Testis (tissue), 3 donors: ENCODE data around the gene HOXA3. TPM values are rescaled to one million over a fixed set of nuclear protein-coding genes. Genes with fewer than 3 reads are reported as not detected.

Source experiments
- DNase-seq: peaks from one replicate; pipeline ENCODE4 v3.0.0-alpha.2; 2019
- H3K27ac ChIP-seq, 2 donors: fragments of 200-600 bp; sonication (generic); one replicate each; pipeline ENCODE4 v1.5.1; 2019
- H3K27me3 ChIP-seq: fragments of 200-600 bp; sonication (generic); one replicate; pipeline ENCODE4 v1.5.1; 2019
- H3K36me3 ChIP-seq: fragments of 200-600 bp; sonication (generic); one replicate; pipeline ENCODE4 v1.5.1; 2017; ENCODE audit warnings: low read depth; ENCODE audit errors: missing control alignments
- H3K4me1 ChIP-seq: fragments of 200-600 bp; sonication (generic); one replicate; pipeline ENCODE4 v1.5.1; 2019
- H3K4me3 ChIP-seq, 2 donors: fragments of 200-600 bp; sonication (generic); one replicate each; pipeline ENCODE4 v1.5.1; 2017 to 2019
- H3K9me3 ChIP-seq: fragments of 200-600 bp; sonication (generic); one replicate; pipeline ENCODE4 v1.5.1; 2017
- CTCF ChIP-seq, 3 experiments: fragments of 450-650 bp in 2 of 3; fragments of 200-600 bp in 1 of 3; sonication (generic) in 1 of 3; IDR thresholded peaks; one replicate each; pipeline ENCODE4 v1.5.1; 2016 to 2019; ENCODE audit warnings: antibody characterized with exemption in 3 of 3, mild to moderate bottlenecking in 2 of 3, moderate library complexity in 1 of 3
- POLR2A ChIP-seq: fragments of 450-650 bp; IDR thresholded peaks from one replicate; pipeline ENCODE4 v1.6.1; 2017; ENCODE audit warnings: antibody characterized with exemption, mild to moderate bottlenecking, moderate library complexity
- WGBS, 2 donors: methylation state at CpG; one replicate each; pipeline ENCODE4 v1.1.5; 2018; 5-methylcytosine and 5-hydroxymethylcytosine counted together
- intact Hi-C: fragments of 100-400 bp; cut with DNase I; formaldehyde crosslinking; loops from one replicate; pipeline ENCODE4 v1.15.1; 2023; ENCODE audit warnings: low total_unique reads
- polyA plus RNA-seq: library from polyadenylated mRNA; stranded (reverse); fragments of 350-450 nt; fragmentation: Illumina TruSeq; extraction: RNeasy Lipid Tissue Mini Kit (QIAGEN cat#74804); gene quantifications from one replicate; pipeline ENCODE4 v1.2.3, GENCODE V29; 2014; ENCODE audit warnings: low read depth, low replicate concordance; ENCODE audit not compliant: insufficient read depth
- total RNA-seq, 2 donors: library from RNA; depleted of rRNA; stranded (reverse); fragments of >200 nt; gene quantifications; one replicate each; pipeline ENCODE4 v1.2.3, GENCODE V29; 2016

The HOXA3 gene
- total and polyA plus RNA-seq, 3 donors from 2014 or later: 0.93 to 2.8 (median 2.4) TPM

- intact Hi-C loops: no loop called here
- Histone ChIP-seq H3K9me3 (no peaks in the 10 kb centered on the region), H3K36me3 (no peaks in the 10 kb centered on the region), H3K4me1 (peaks cover 1% of the 10 kb centered on the region), H3K27ac (no peak overlapping the region), H3K4me3 (peak overlapping the region; percentile 33 to 48), H3K27me3 (no peaks in the 10 kb centered on the region)
- 44 to 52% methylated on average over 11 of the region's 11 CpGs for WGBS, 2 donors
- no peak for TF ChIP-seq CTCF (IDR thresholded peaks at IDR 0.05)
- TF ChIP-seq POLR2A: no peak
- DNase-seq: no peak
These were observed 13.4 kb downstream of the HOXA3 start for GRCh38 chr7:27138985-27139333.

GRCh38 chr7:27138472-27138871 is 13.9 kb downstream of the HOXA3 start:
- Histone ChIP-seq H3K4me3 (no peak overlapping the region), H3K4me1 (no peaks in the 10 kb centered on the region), H3K36me3 (no peaks in the 10 kb centered on the region), H3K9me3 (no peaks in the 10 kb centered on the region), H3K27ac (no peak overlapping the region), H3K27me3 (no peaks in the 10 kb centered on the region)
- no peak for DNase-seq
- intact Hi-C loops: no loop called here
- TF ChIP-seq POLR2A (no peak), CTCF (IDR thresholded peaks at IDR 0.05) (no peak)
- whole genome bisulfite sequencing, 2 donors: 59 to 79% methylated on average over 1 of the region's 1 CpG

- TF ChIP-seq POLR2A: no peak
- TF ChIP-seq CTCF (IDR thresholded peaks at IDR 0.05): no peak
- WGBS, 2 donors: 87 to 93% methylated on average over 2 of the region's 2 CpGs
- Histone ChIP-seq H3K9me3 (no peaks in the 10 kb centered on the region), H3K27ac (no peak overlapping the region), H3K4me1 (no peaks in the 10 kb centered on the region), H3K4me3 (no peak overlapping the region), H3K27me3 (no peaks in the 10 kb centered on the region), H3K36me3 (no peaks in the 10 kb centered on the region)
- intact Hi-C loops: no loop called here
- no peak for DNase-seq
These were observed 14.6 kb downstream of the HOXA3 start for GRCh38 chr7:27137640-27138315.

GRCh38 chr7:27134392-27134791 is 18.0 kb downstream of the HOXA3 start:
- H3K4me1 ChIP-seq: no peaks in the 10 kb centered on the region
- WGBS, 2 donors: 55 to 82% methylated on average over 2 of the region's 2 CpGs
- TF ChIP-seq POLR2A: no peak
- TF ChIP-seq CTCF (IDR thresholded peaks at IDR 0.05): no peak

More at GRCh38 chr7:27134392-27134791, 18.0 kb downstream of the HOXA3 start:
- H3K9me3 ChIP-seq: no peaks in the 10 kb centered on the region
- H3K36me3 ChIP-seq: no peaks in the 10 kb centered on the region
- intact Hi-C loops: no loop called here
- no peak overlapping the region for H3K4me3 ChIP-seq
- no peak for DNase-seq
- H3K27ac ChIP-seq: no peak overlapping the region
- H3K27me3 ChIP-seq: no peaks in the 10 kb centered on the region
